Heart left ventricle (tissue), 16 donors: ENCODE data around the gene COPS8. TPM values are rescaled to one million over a fixed set of nuclear protein-coding genes. Genes with fewer than 3 reads are reported as not detected.

Experiments
- ATAC-seq, 4 donors: fragments of 200-7000 bp; cut with Tn5 transposase; one replicate each; pipeline ENCODE4 v1.9.1; 2020 to 2022; ENCODE audit warnings: moderate library complexity in 4 of 4, mild to moderate bottlenecking in 3 of 4, moderate number of reproducible peaks in 1 of 4
- DNase-seq, 5 donors: peaks; one replicate each; pipeline ENCODE4 v3.0.0-alpha.2; 2020
- H3K27ac ChIP-seq, 12 donors: fragments of 200-600 bp; sonication (generic) in 4 of 12; one replicate each; pipeline versions ENCODE4 v1.5.0 to v1.8.0; 2016 to 2022; ENCODE audit warnings: mild to moderate bottlenecking in 2 of 12
- H3K27me3 ChIP-seq, 9 donors: fragments of 200-600 bp; sonication (generic) in 2 of 9; one replicate each; pipeline versions ENCODE4 v1.5.1 to v1.8.0; 2016 to 2022; ENCODE audit warnings: mild to moderate bottlenecking in 3 of 9
- H3K36me3 ChIP-seq, 9 donors: fragments of 200-600 bp; sonication (generic) in 2 of 9; one replicate each; pipeline versions ENCODE4 v1.5.0 to v1.8.0; 2018 to 2022; ENCODE audit warnings: mild to moderate bottlenecking in 2 of 9
- H3K4me1 ChIP-seq, 12 donors: fragments of 200-600 bp; sonication (generic) in 4 of 12; one replicate each; pipeline versions ENCODE4 v1.5.0 to v1.8.0; 2016 to 2022; ENCODE audit warnings: mild to moderate bottlenecking in 3 of 12
- H3K4me3 ChIP-seq, 12 donors: fragments of 200-600 bp; sonication (generic) in 4 of 12; one replicate each; pipeline versions ENCODE4 v1.5.0 to v1.8.0; 2017 to 2022; ENCODE audit warnings: mild to moderate bottlenecking in 9 of 12, moderate library complexity in 4 of 12
- H3K9me3 ChIP-seq, 12 donors: fragments of 200-600 bp; sonication (generic) in 4 of 12; one replicate each; pipeline versions ENCODE4 v1.5.0 to v1.8.0; 2016 to 2022; ENCODE audit warnings: mild to moderate bottlenecking in 1 of 12
- CTCF ChIP-seq, 12 donors: fragments of 200-600 bp; sonication (generic) in 4 of 12; IDR thresholded peaks; one replicate each; pipeline versions ENCODE4 v1.5.0 to v1.8.0; 2018 to 2022; ENCODE audit warnings: antibody characterized with exemption in 12 of 12, mild to moderate bottlenecking in 5 of 12
- POLR2A ChIP-seq, 2 donors: fragments of 450-650 bp; IDR thresholded peaks; one replicate each; pipeline ENCODE4 v1.6.1; 2017; ENCODE audit warnings: antibody characterized with exemption in 2 of 2, mild to moderate bottlenecking in 2 of 2, moderate library complexity in 2 of 2
- WGBS, 4 donors: extraction: QIAGEN DNeasy Blood & Tissue Kit in 2 of 4; methylation state at CpG; one replicate each; pipeline versions ENCODE4 v1.1.5 to v1.1.7; 2013 to 2018; 5-methylcytosine and 5-hydroxymethylcytosine counted together
- intact Hi-C, 10 donors: fragments of 100-400 bp; cut with DNase I; formaldehyde crosslinking; loops; one replicate each; pipeline versions ENCODE4 v1.11.1 to v1.14.2; 2022
- polyA plus RNA-seq, 2 donors: library from polyadenylated mRNA; stranded (reverse); fragments of 200-250 nt; gene quantifications; one replicate each; pipeline ENCODE4 v1.2.3, GENCODE V29; 2013
- total RNA-seq, 9 donors: library from RNA; depleted of rRNA in 2 of 9; stranded (reverse); fragments of >200 nt in 2 of 9; fragmentation: NEBNext Ultra II Directional in 3 of 9; extraction: Animal tissue kit (Norgen Biotek cat#: 25700) in 3 of 9; gene quantifications; one replicate each; pipeline versions ENCODE4 v1.1.0 to v1.2.4, GENCODE V29; 2016 to 2023
- donor health status: ischemic (EF 13 %, LVEDD 7.1; RV severe dilation, severe dysfunction).
- donor health status: healthy with polysubstance abuse.
- donor health status: DM: no; HTN: yes; CAD: no.
- donor health status: DM: no; HTN: no; CAD: no.
- donor health status: ischemic (EF 25% LVEDD 6.9; RV normal size, moderate dysfunction).
- donor health status: ischemic (EF 25% LVEDD 5.7; RV mildly dilated, moderate dysfunction).
- donor health status: healthy.
- donor health status: DM: yes; HTN: yes; CAD: no.
- donor health status: ischemic (EF 35%, LVEDD 5.7; RV mildly dilated, moderate dysfunction).
- donor health status: nonischemic (EF 11% LVEDD 7.7; RV severe dilation, severe dysfunction).
- donor health status: DM: yes; HTN: yes; CAD: no.
- donor health status: PGD.
- donor health status: ischemic (EF 29% LVEDD 5.4; RV normal size, mild dysfunction).
- donor health status: nonischemic (EF 23%, LVEDD 6.1; RV moderate dilation, normal function).

The COPS8 gene
- total and polyA plus RNA-seq, 11 donors, result 34.7 to 231 (median 93.0) TPM

- TF ChIP-seq CTCF (IDR thresholded peaks at IDR 0.05) (no peak), POLR2A (IDR thresholded peaks at IDR 0.05) (no peak)
- Histone ChIP-seq H3K27ac (no peak overlapping the region), H3K36me3 (no peaks in the 10 kb centered on the region), H3K9me3 (no peaks in the 10 kb centered on the region), H3K4me1 (peaks cover 0 to 6% (median 0%) of the 10 kb centered on the region in 12 donors), H3K27me3 (no peaks in the 10 kb centered on the region), H3K4me3 (no peak overlapping the region)
- ATAC-seq (no peak), DNase-seq (no peak)
- 95 to 97% (median 95%) methylated on average over 5 of the region's 5 CpGs for WGBS, 4 donors
- intact Hi-C loops, result loop anchor here in 1 of 10 donors (10.0 kb wide), 1 partner anchor 1272 kb away; no protein-coding TSS in a partner anchor
These were observed 28.6 kb upstream of the COPS8 start for GRCh38 chr2:237057107-237057506.

GRCh38 chr2:237057893-237058300 is 27.8 kb upstream of the COPS8 start:
- H3K36me3 ChIP-seq, result no peaks in the 10 kb centered on the region
- no peaks in the 10 kb centered on the region for H3K27me3 ChIP-seq
- intact Hi-C loops, result loop anchor here in 1 of 10 donors (10.0 kb wide), 1 partner anchor 1273 kb away; no protein-coding TSS in a partner anchor
- 92 to 97% (median 95%) methylated on average over 5 of the region's 5 CpGs for WGBS, 4 donors
- DNase-seq, result no peak
- no peak for ATAC-seq
- H3K4me1 ChIP-seq, result peaks cover 0 to 6% (median 0%) of the 10 kb centered on the region in 12 donors
- no peak overlapping the region for H3K4me3 ChIP-seq
- H3K27ac ChIP-seq, result no peak overlapping the region
- no peaks in the 10 kb centered on the region for H3K9me3 ChIP-seq
- TF ChIP-seq CTCF (IDR thresholded peaks at IDR 0.05) (no peak), POLR2A (IDR thresholded peaks at IDR 0.05) (no peak)

GRCh38 chr2:237058423-237058822 is 27.3 kb upstream of the COPS8 start:
- Histone ChIP-seq H3K36me3 (no peaks in the 10 kb centered on the region), H3K9me3 (no peaks in the 10 kb centered on the region), H3K27ac (no peak overlapping the region), H3K4me1 (peaks cover 0 to 6% (median 0%) of the 10 kb centered on the region in 12 donors), H3K27me3 (no peaks in the 10 kb centered on the region), H3K4me3 (no peak overlapping the region)
- DNase-seq, result no peak
- intact Hi-C loops, result loop anchor here in 1 of 10 donors (10.0 kb wide), 1 partner anchor 1274 kb away; no protein-coding TSS in a partner anchor
- TF ChIP-seq CTCF (IDR thresholded peaks at IDR 0.05), result no peak
- TF ChIP-seq POLR2A (IDR thresholded peaks at IDR 0.05), result no peak
- no peak for ATAC-seq
- 91 to 94% (median 91%) methylated on average over 11 of the region's 11 CpGs for WGBS, 4 donors

- H3K36me3 ChIP-seq, result no peaks in the 10 kb centered on the region
- 82 to 86% (median 83%) methylated on average over 7 to 8 of the region's 8 CpGs for WGBS, 4 donors
- DNase-seq, result no peak
- peaks cover 0 to 6% (median 0%) of the 10 kb centered on the region in 12 donors for H3K4me1 ChIP-seq
- ATAC-seq, result no peak
- TF ChIP-seq CTCF (IDR thresholded peaks at IDR 0.05), result no peak
- TF ChIP-seq POLR2A (IDR thresholded peaks at IDR 0.05), result no peak
- intact Hi-C loops, result loop anchor here in 1 of 10 donors (10.0 kb wide), 1 partner anchor 1275 kb away; no protein-coding TSS in a partner anchor
- H3K4me3 ChIP-seq, result no peak overlapping the region
- H3K27me3 ChIP-seq, result no peaks in the 10 kb centered on the region
- H3K9me3 ChIP-seq, result no peaks in the 10 kb centered on the region
- H3K27ac ChIP-seq, result no peak overlapping the region
These were observed 26.4 kb upstream of the COPS8 start for GRCh38 chr2:237059155-237059875.
